Renal cortex interstitium (tissue), 11 donors: ENCODE measurements around the gene SPATS2. TPM values are rescaled to one million over a fixed set of nuclear protein-coding genes. Genes with fewer than 3 reads are reported as not detected.
"Not testable (repeated sequence)": the region's sequence is repeated elsewhere in the genome, so short reads cannot be mapped to it uniquely, and the experiment has no call there.

Experiments used
- DNase-seq, 11 donors: peaks; one replicate each; pipeline ENCODE4 v3.0.0-alpha.2; 2013; ENCODE audit warnings: low read depth in 9 of 11, low spot score in 4 of 11; ENCODE audit errors: extremely low read depth in 1 of 11
- polyA plus RNA-seq, 3 donors: library from polyadenylated mRNA; unstranded; fragments of 120-200 nt; gene quantifications; one replicate each; pipeline ENCODE4 v1.2.1, GENCODE V29; 2013; ENCODE audit not compliant: insufficient read length in 3 of 3

The SPATS2 gene
- polyA plus RNA-seq, 3 donors, result 51.0 to 63.3 (median 52.7) TPM

- DNase-seq, result no peak
Observed at GRCh38 chr12:49432616-49433015, 65.4 kb downstream of the SPATS2 start.

- DNase-seq, result not testable (repeated sequence)
Observed at GRCh38 chr12:49436799-49437198, 69.5 kb downstream of the SPATS2 start.

- DNase-seq, result no peak
Observed at GRCh38 chr12:49439042-49439441, 71.8 kb downstream of the SPATS2 start.

GRCh38 chr12:49440035-49440434 lies 72.8 kb downstream of the SPATS2 start:
- DNase-seq, result no peak

- no peak for DNase-seq
Observed at GRCh38 chr12:49442915-49443314, 75.7 kb downstream of the SPATS2 start.

GRCh38 chr12:49446571-49446970 lies 79.3 kb downstream of the SPATS2 start:
- no peak for DNase-seq

- DNase-seq, result no peak
Observed at GRCh38 chr12:49448858-49449257, 81.6 kb downstream of the SPATS2 start.

GRCh38 chr12:49451468-49452259 lies 84.4 kb downstream of the SPATS2 start:
- no peak for DNase-seq

GRCh38 chr12:49455501-49455900 lies 88.2 kb downstream of the SPATS2 start:
- DNase-seq, result peak in 7 of 11 donors; percentile 5 to 34 (median 19)

- DNase-seq, result no peak
Observed at GRCh38 chr12:49456131-49456679, 88.9 kb downstream of the SPATS2 start.

- peak in 1 of 11 donors; percentile 17 for DNase-seq
Observed at GRCh38 chr12:49458816-49459215, 91.6 kb downstream of the SPATS2 start.

- DNase-seq, result no peak
Observed at GRCh38 chr12:49461221-49461620, 94.0 kb downstream of the SPATS2 start.

GRCh38 chr12:49462083-49462744 lies 95.0 kb downstream of the SPATS2 start:
- no peak for DNase-seq

- DNase-seq, result no peak
Observed at GRCh38 chr12:49465132-49465531, 97.9 kb downstream of the SPATS2 start.

- no peak for DNase-seq
Observed at GRCh38 chr12:49470986-49471385, 103.7 kb downstream of the SPATS2 start.

GRCh38 chr12:49471557-49471956 lies 104.3 kb downstream of the SPATS2 start:
- DNase-seq, result no peak

GRCh38 chr12:49476091-49476490 lies 108.8 kb downstream of the SPATS2 start:
- DNase-seq, result no peak

- no peak for DNase-seq
Observed at GRCh38 chr12:49478949-49479664, 111.8 kb downstream of the SPATS2 start.
